ENCODE measurements around the gene SVOPL. TPM values are rescaled to one million over a fixed set of nuclear protein-coding genes. Genes with fewer than 3 reads are reported as not detected.
A peak's percentile ranks its signal among the peaks of the same experiment; 100 is the strongest.

SVOPL gene
- total and polyA plus RNA-seq, 9 of the 15 experiments (the other 6 are each of a cell fraction or from before 2014, with no cell fraction given), result 0.13 to 0.42 (median 0.20) TPM; not detected in 6

DNA sequence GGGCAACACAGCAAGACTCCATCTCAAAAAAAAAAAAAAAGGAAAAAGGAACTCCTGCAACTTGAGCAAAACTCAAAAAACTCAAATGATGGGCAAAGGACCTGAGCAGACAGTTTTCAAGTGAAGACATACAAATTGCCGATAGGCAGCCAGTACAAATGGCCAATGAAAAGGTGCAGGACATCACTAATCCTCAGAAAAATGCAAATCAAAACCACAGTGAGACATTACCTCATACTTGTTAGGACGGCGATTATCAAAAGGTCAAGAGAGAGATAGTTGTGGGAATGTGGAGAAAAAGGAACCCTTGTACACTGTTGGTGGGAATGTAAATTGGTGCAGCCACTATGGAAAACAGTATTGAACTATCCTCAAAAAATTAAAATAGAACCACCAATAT is 16.8 kb downstream of the SVOPL start:
- Histone ChIP-seq H3K9me1 (ENCODE audit: control insufficient read depth, insufficient read depth, low read length) (no peaks in the 10 kb centered on the region), H3K4me3 (no peak overlapping the region), H3K36me3 (ENCODE audit: control insufficient read depth, insufficient read depth, low read length) (no peaks in the 10 kb centered on the region), H3K4me2 (ENCODE audit: insufficient read depth, low read length) (no peak overlapping the region), H3K27ac (ENCODE audit: extremely low read depth, low read depth, low read length) (no peak overlapping the region), H3K9ac (ENCODE audit: insufficient read depth in 1 of 2, low read depth in 2 of 2, low read length in 2 of 2) (no peak overlapping the region), H2AFZ (ENCODE audit: low read depth, low read length) (no peak overlapping the region), H3K9me3 (replicated peaks; ENCODE audit: control insufficient read depth, insufficient read depth, low read depth, low read length) (no peaks in the 10 kb centered on the region), H3K27me3 (ENCODE audit: control insufficient read depth in 2 of 2, insufficient read depth in 2 of 2, low read length in 2 of 2) (peaks cover 19 to 33% of the 10 kb centered on the region in 2 experiments), H3K79me2 (ENCODE audit: control insufficient read depth, insufficient read depth, low read length) (no peaks in the 10 kb centered on the region), H3K4me1 (replicated peaks in 1 of 2; ENCODE audit: control insufficient read depth in 2 of 2, insufficient read depth in 2 of 2, low read length in 2 of 2) (no peaks in the 10 kb centered on the region), H4K20me1 (replicated peaks; ENCODE audit: control insufficient read depth, insufficient read depth, low read length) (no peaks in the 10 kb centered on the region)
- CTCF ChIA-PET (ENCODE audit: low intra/inter-chr PET ratio), result no interaction called here
- no peak for DNase-seq (ENCODE audit: extremely low read depth in 1 of 4, low spot score in 3 of 4)
- ATAC-seq, result no peak
- TF ChIP-seq ID3 (CRISPR knock-in tag; IDR thresholded peaks at IDR 0.05), result no peak
- peak; percentile 89 for TF ChIP-seq ID3 (tag; IDR thresholded peaks at IDR 0.05)
- TF ChIP-seq AFF1 (IDR thresholded peaks at IDR 0.05; ENCODE audit: low read depth in 1 of 2, partially characterized antibody in 2 of 2), result no peak
- FAIRE-seq, result no peak
- 0% methylated on average over 3 of the region's 3 CpGs for WGBS (ENCODE audit: insufficient coverage, low coverage, missing lambda C conversion rate)
- POLR2A ChIA-PET, result no interaction called here
- no TSS peak for BruUV-seq (replicated peaks)
- intact Hi-C loops (cut with micrococcal nuclease), result loop anchor here (10.0 kb wide), 1 partner anchor 180 kb away; no protein-coding TSS in a partner anchor
- in situ Hi-C loops (cut with MboI), result no loop called here

Data from K562 (cell line).